HCT116 (cell line): ENCODE measurements around the gene PANK4. TPM values are rescaled to one million over a fixed set of nuclear protein-coding genes. Genes with fewer than 3 reads are reported as not detected.

Experiments used
- ATAC-seq: fragments of 200-7000 bp; cut with Tn5 transposase; 2 replicates; pipeline ENCODE4 v1.9.1; 2020; ENCODE audit warnings: mild to moderate bottlenecking, moderate library complexity
- BruUV-seq: library from RNA; stranded (reverse); fragments of 400-500 nt; replicated peaks from 2 replicates; lab custom pipeline; 2021; lab: Mats Ljungman, UMichigan
- CTCF ChIA-PET: fragments of 300-600 bp; sonication (Branson Sonifier 250); formaldehyde crosslinking; loops from one replicate; lab custom pipeline; 2021; ENCODE audit warnings: antibody characterized with exemption; lab: Charles Lee
- POLR2A ChIA-PET: fragments of 300-600, 350-600 bp; sonication (Branson Sonifier 250); formaldehyde crosslinking; loops from one replicate; lab custom pipeline; 2021; ENCODE audit warnings: antibody characterized with exemption; lab: Charles Lee
- RAD21 ChIA-PET, 2 experiments: fragments of 300-600 bp; sonication (Branson Sonifier 250); formaldehyde crosslinking; loops; one replicate each; lab custom pipeline; 2023; ENCODE audit warnings: low total read pairs in 2 of 2; ENCODE audit not compliant: uncharacterized antibody in 2 of 2, unreplicated experiment in 2 of 2, low non-redundant PET in 1 of 2; lab: Charles Lee
- DNase-seq: peaks from one replicate; pipeline ENCODE4 v3.0.0-alpha.2; 2010; ENCODE audit warnings: low read depth, low spot score
- H2AFZ ChIP-seq: fragments of 200-600 bp; shearing (Covaris generic), sonication (generic); 2 replicates; pipeline ENCODE4 v1.6.1; 2017; ENCODE audit warnings: low read depth, mixed run types, mixed read lengths, antibody characterized with exemption, low read length; ENCODE audit not compliant: poor library complexity, severe bottlenecking
- H3K27ac ChIP-seq: 2 replicates; pipeline ENCODE4 v1.5.1; 2012; ENCODE audit warnings: low read depth, low read length
- H3K27me3 ChIP-seq: fragments of 200-600 bp; sonication (generic); 2 replicates; pipeline ENCODE4 v1.6.1; 2016; ENCODE audit warnings: mixed run types, low read length, mixed read lengths; ENCODE audit not compliant: insufficient read depth
- H3K36me3 ChIP-seq, 2 experiments: fragments of 200-500 bp in 1 of 2; fragments of 200-600 bp in 1 of 2; sonication (Bioruptor generic) in 1 of 2; sonication (generic) in 1 of 2; 2 replicates each; pipeline versions ENCODE4 v1.5.1 to v1.6.1; 2014 to 2016; ENCODE audit warnings: low read length in 2 of 2, inconsistent platforms in 1 of 2, mixed read lengths in 1 of 2, mixed run types in 1 of 2; ENCODE audit not compliant: insufficient read depth in 2 of 2, control insufficient read depth in 1 of 2
- H3K4me1 ChIP-seq, 2 experiments: fragments of 200-600 bp in 1 of 2; sonication (generic) in 1 of 2; 2 replicates each; pipeline versions ENCODE4 v1.5.1 to v1.6.1; 2012 to 2017; ENCODE audit warnings: low read length in 2 of 2, inconsistent platforms in 1 of 2, mild to moderate bottlenecking in 1 of 2, mixed read lengths in 1 of 2, mixed run types in 1 of 2, moderate library complexity in 1 of 2; ENCODE audit not compliant: insufficient read depth in 2 of 2, control insufficient read depth in 1 of 2
- H3K4me2 ChIP-seq: fragments of 200-600 bp; sonication (generic); 2 replicates; pipeline ENCODE4 v1.6.1; 2017; ENCODE audit warnings: mixed run types, low read length, mixed read lengths
- H3K4me3 ChIP-seq, 2 experiments: fragments of 200-600 bp in 1 of 2; sonication (generic) in 1 of 2; replicated peaks in 1 of 2; 2 replicates each; pipeline ENCODE4 v1.5.1; 2011 to 2016; ENCODE audit warnings: low read length in 2 of 2, control low read depth in 1 of 2, low read depth in 1 of 2, mild to moderate bottlenecking in 1 of 2, mixed read lengths in 1 of 2, mixed run types in 1 of 2
- H3K79me2 ChIP-seq: fragments of 200-600 bp; sonication (generic); 2 replicates; pipeline ENCODE4 v1.6.1; 2017; ENCODE audit warnings: mild to moderate bottlenecking, mixed run types, low read length, moderate library complexity, mixed read lengths; ENCODE audit not compliant: insufficient read depth
- H3K9ac ChIP-seq: fragments of 200-600 bp; sonication (generic); 2 replicates; pipeline ENCODE4 v1.6.1; 2016; ENCODE audit warnings: low read length, mixed read lengths
- H3K9me2 ChIP-seq: fragments of 200-600 bp; sonication (generic), shearing (Covaris generic); 2 replicates; pipeline ENCODE4 v1.6.1; 2017; ENCODE audit warnings: mixed run types, mild to moderate bottlenecking, moderate library complexity; ENCODE audit not compliant: insufficient read depth
- H3K9me3 ChIP-seq, 2 experiments: fragments of 200-500 bp in 1 of 2; fragments of 200-600 bp in 1 of 2; sonication (Bioruptor generic) in 1 of 2; sonication (generic) in 1 of 2; 2 replicates each; pipeline ENCODE4 v1.6.1; 2014 to 2017; ENCODE audit warnings: low read length in 2 of 2, mixed read lengths in 2 of 2, inconsistent platforms in 1 of 2, low read depth in 1 of 2, mild to moderate bottlenecking in 1 of 2, mixed run types in 1 of 2, moderate library complexity in 1 of 2; ENCODE audit not compliant: control insufficient read depth in 1 of 2, insufficient read depth in 1 of 2
- H4K20me1 ChIP-seq: fragments of 200-600 bp; sonication (generic), shearing (Covaris generic); 2 replicates; pipeline ENCODE4 v1.6.1; 2017; ENCODE audit warnings: mixed run types, mild to moderate bottlenecking, moderate library complexity; ENCODE audit not compliant: insufficient read depth
- ATF3 ChIP-seq: IDR thresholded peaks from 2 replicates; pipeline ENCODE4 v1.6.1; 2012
- CBX3 ChIP-seq: IDR thresholded peaks from 2 replicates; pipeline ENCODE4 v1.6.1; 2012; ENCODE audit warnings: low read depth
- CEBPB ChIP-seq: IDR thresholded peaks from 2 replicates; pipeline ENCODE4 v1.6.1; 2012; ENCODE audit warnings: low read depth
- EZH2 ChIP-seq: fragments of 200-600 bp; sonication (generic); IDR thresholded peaks from 2 replicates; pipeline ENCODE4 v1.6.1; 2017; ENCODE audit warnings: antibody characterized with exemption, mixed run types
- EZH2phosphoT487 ChIP-seq: fragments of 200-600 bp; IDR thresholded peaks from 2 replicates; pipeline ENCODE4 v1.6.1; 2018; ENCODE audit warnings: antibody characterized with exemption, borderline replicate concordance
- FOSL1 ChIP-seq: IDR thresholded peaks from 2 replicates; pipeline ENCODE4 v1.6.1; 2012; ENCODE audit warnings: low read depth
- POLR2A ChIP-seq: IDR thresholded peaks from 2 replicates; pipeline ENCODE4 v1.7.0; 2011; ENCODE audit warnings: borderline replicate concordance; ENCODE audit not compliant: insufficient read depth, insufficient read length; ENCODE audit errors: extremely low read depth
- POLR2AphosphoS5 ChIP-seq: IDR thresholded peaks from 2 replicates; pipeline ENCODE4 v1.6.1; 2011; ENCODE audit warnings: mild to moderate bottlenecking, low read depth, low read length, moderate library complexity
- REST ChIP-seq: IDR thresholded peaks from 2 replicates; pipeline ENCODE4 v1.6.1; 2012; ENCODE audit warnings: low read depth
- SIN3A ChIP-seq: IDR thresholded peaks from 2 replicates; pipeline ENCODE4 v1.6.1; 2012; ENCODE audit warnings: low read depth
- SRF ChIP-seq: IDR thresholded peaks from 2 replicates; pipeline ENCODE4 v1.6.1; 2012; ENCODE audit warnings: low read depth
- TCF7L2 ChIP-seq: IDR thresholded peaks from 2 replicates; pipeline ENCODE4 v1.7.0; 2011; ENCODE audit warnings: borderline replicate concordance, inconsistent platforms; ENCODE audit not compliant: insufficient read depth, insufficient read length; ENCODE audit errors: extremely low read depth
- YY1 ChIP-seq: IDR thresholded peaks from 2 replicates; pipeline ENCODE4 v1.6.1; 2011; ENCODE audit warnings: low read length, low read depth, moderate library complexity, mild to moderate bottlenecking; ENCODE audit not compliant: insufficient replicate concordance; ENCODE audit errors: extremely low read depth
- ZFX ChIP-seq: fragments of 450-650 bp; IDR thresholded peaks from 2 replicates; pipeline ENCODE4 v1.6.1; 2017
- intact Hi-C: fragments of 100-400 bp; cut with micrococcal nuclease; formaldehyde crosslinking; loops from 2 replicates; pipeline ENCODE4 v1.10.0; 2022
- total RNA-seq: library from RNA; stranded (reverse); gene quantifications from one replicate; pipeline ENCODE4 v1.2.1, GENCODE V29; 2021; ENCODE audit not compliant: unreplicated experiment

The PANK4 gene
- total RNA-seq, 1 experiment from 2014 or later: 38.5 TPM

- TF ChIP-seq YY1 (no peak), CBX3 (no peak)
- TF ChIP-seq, all 23 proteins: peak for 0
Measured at GRCh38 chr1:2528016-2528415, 1.6 kb upstream of the PANK4 start (continued).

- H3K9me3 ChIP-seq: no peaks in the 10 kb centered on the region
- no peaks in the 10 kb centered on the region for H3K27me3 ChIP-seq
- ChIA-PET RAD21 (no interaction called here), POLR2A (no interaction called here), CTCF (no interaction called here)
- H3K4me2 ChIP-seq: no peak overlapping the region; the same call in 1 of the 2 replicates
- BruUV-seq: no TSS peak
- ATAC-seq (no peak), DNase-seq (no peak)
- H3K9me2 ChIP-seq: no peaks in the 10 kb centered on the region
- H3K4me1 ChIP-seq: peaks cover 15 to 20% of the 10 kb centered on the region in 2 experiments; a peak in 3 of 4 replicates
- H3K9ac ChIP-seq: no peak overlapping the region
- H3K36me3 ChIP-seq: no peaks in the 10 kb centered on the region
- no peak overlapping the region for H2AFZ ChIP-seq
- intact Hi-C loops: loop anchor here (5.0 kb wide), 1 partner anchor 115 kb away; the partner anchor contains the start of gene PEX10
- no peak for TF ChIP-seq CEBPB
- no peak overlapping the region for H3K4me3 ChIP-seq
- H3K27ac ChIP-seq: no peak overlapping the region; the same call in 1 of the 2 replicates
- peaks cover 35% of the 10 kb centered on the region for H3K79me2 ChIP-seq
- peaks cover 8% of the 10 kb centered on the region; the same call in 1 of the 2 replicates for H4K20me1 ChIP-seq
Measured at GRCh38 chr1:2527556-2527860, 1.1 kb upstream of the PANK4 start.

- no peaks in the 10 kb centered on the region for H3K27me3 ChIP-seq
- peaks cover 40% of the 10 kb centered on the region for H3K79me2 ChIP-seq
- H3K9ac ChIP-seq: peak overlapping the region; percentile 33; the same call in 1 of the 2 replicates
- H3K27ac ChIP-seq: peak overlapping the region; percentile 9; the same call in 1 of the 2 replicates
- H3K9me3 ChIP-seq: no peaks in the 10 kb centered on the region
- H4K20me1 ChIP-seq: peaks cover 8% of the 10 kb centered on the region; the same call in 1 of the 2 replicates
- ATAC-seq (peak; percentile 8), DNase-seq (no peak)
- H3K9me2 ChIP-seq: no peaks in the 10 kb centered on the region
- peaks cover 15 to 20% of the 10 kb centered on the region in 2 experiments; a peak in 3 of 4 replicates for H3K4me1 ChIP-seq
- H3K4me2 ChIP-seq: peak overlapping the region; percentile 78
- intact Hi-C loops: loop anchor here (5.0 kb wide), 1 partner anchor 115 kb away; the partner anchor contains the start of gene PEX10
- no peaks in the 10 kb centered on the region for H3K36me3 ChIP-seq
- H3K4me3 ChIP-seq: peak overlapping the region; percentile 20 to 97
- ChIA-PET RAD21 (interaction anchor here in 1 of 2 experiments (1.5 kb wide), 1 partner anchor 18 kb away, joined by 3 read pairs; no protein-coding TSS in a partner anchor), CTCF (interaction anchor here (1.1 to 1.5 kb wide), 2 partner anchors 19 to 22 kb away, joined by 3 to 6 read pairs; no protein-coding TSS in a partner anchor), POLR2A (interaction anchor here (1.0 to 1.5 kb wide), 2 partner anchors 8 to 19 kb away, joined by 4 to 13 read pairs; no protein-coding TSS in a partner anchor)
- BruUV-seq: no TSS peak
- H2AFZ ChIP-seq: no peak overlapping the region
- TF ChIP-seq EZH2 (no peak), YY1 (no peak), TCF7L2 (no peak), EZH2phosphoT487 (no peak), SIN3A (no peak), ATF3 (no peak), REST (no peak), SRF (no peak), POLR2AphosphoS5 (no peak), FOSL1 (no peak), ZFX (no peak), POLR2A (no peak)
Measured at GRCh38 chr1:2526824-2527555, 594 bp upstream of the PANK4 start.
